IPS-NIHi7 (cell line): ENCODE data around the gene CHMP5.
"Not testable (repeated sequence)": the region's sequence is repeated elsewhere in the genome, so short reads cannot be mapped to it uniquely, and the experiment has no call there.

Experiments used
- DNase-seq: peaks from one replicate; pipeline ENCODE4 v3.0.0; 2012; ENCODE audit warnings: mixed read lengths; ENCODE audit errors: extremely low spot score

The CHMP5 gene

DNA sequence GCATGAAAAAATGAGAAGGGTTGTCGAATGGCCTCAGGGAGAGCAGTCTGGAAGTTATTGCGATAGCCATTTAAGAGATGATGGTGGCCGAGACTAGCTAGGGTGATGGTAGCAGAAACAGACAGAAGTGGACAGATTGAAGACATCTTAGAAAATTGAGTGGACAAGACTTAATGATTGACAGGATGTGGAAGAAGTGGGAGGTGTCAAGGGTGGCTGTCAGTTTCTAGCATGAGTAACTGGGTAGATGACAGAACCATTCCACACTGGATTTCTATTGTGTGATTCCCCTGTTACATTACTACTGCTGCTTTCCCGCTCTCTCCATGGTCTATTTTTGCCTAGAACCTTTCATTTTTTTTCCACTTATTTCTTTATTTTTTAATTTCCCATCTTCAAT, 12.6 kb downstream of the CHMP5 start:
- no peak for DNase-seq

DNA sequence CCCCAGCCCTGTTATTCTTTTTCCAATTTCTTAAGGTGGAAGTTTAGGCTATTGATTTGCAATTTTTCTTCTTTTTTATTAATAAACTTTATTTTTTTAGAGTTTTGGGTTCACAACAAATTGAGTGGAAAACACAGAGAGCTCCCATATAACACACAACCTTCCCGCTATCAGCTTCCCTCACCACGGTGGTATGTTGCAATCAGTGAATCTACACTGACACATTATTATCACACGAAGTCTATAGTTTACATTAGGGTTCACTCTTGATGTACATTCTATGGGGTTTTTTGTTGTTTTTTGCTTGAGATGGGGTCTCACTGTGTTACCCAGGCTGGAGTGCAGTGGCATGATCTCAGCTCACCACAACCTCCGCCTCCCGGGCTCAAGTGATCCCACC, 20.7 kb downstream of the CHMP5 start:
- no peak for DNase-seq

DNA sequence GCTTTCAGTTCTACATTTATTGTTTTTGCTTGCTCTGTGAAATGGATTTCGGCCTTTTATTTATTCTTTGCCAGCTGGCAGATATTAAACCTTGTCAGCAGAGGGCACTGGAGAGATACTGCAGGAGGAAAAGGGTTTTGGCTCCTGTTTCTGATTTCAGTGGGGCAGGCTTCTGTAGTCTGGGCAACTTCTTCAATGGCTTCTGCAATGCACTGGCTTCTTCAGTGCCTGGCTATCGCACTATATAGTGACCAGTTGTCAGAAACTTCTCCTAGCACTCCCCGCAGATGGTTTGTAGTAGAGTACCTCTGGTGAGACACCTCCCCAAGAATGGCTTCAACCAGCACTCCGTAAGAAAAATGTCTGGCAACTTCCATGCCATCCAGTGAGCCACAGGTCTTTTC, 22.2 kb downstream of the CHMP5 start:
- DNase-seq: peak; percentile 64

DNA sequence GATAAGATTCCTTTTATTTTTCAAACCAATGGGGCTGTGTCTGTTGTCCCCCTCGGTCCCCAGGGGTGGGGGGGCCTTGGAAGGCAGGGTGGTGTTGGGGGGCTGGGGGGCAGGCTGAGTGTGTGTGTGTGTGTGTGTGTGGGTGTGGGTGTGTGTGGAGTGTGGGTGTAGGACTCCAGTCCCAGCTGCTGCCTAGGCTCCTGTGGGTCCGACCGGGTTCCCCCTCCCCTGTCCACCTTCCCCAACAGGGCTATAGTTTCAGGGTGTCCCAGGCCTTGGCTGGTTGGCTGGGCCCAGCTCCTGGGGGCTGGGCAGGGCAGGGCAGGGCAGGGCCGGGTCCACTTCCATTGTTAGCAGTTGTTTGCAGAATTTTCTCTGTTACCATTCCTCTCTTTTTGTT, 23.4 kb downstream of the CHMP5 start:
- DNase-seq: no peak

DNA sequence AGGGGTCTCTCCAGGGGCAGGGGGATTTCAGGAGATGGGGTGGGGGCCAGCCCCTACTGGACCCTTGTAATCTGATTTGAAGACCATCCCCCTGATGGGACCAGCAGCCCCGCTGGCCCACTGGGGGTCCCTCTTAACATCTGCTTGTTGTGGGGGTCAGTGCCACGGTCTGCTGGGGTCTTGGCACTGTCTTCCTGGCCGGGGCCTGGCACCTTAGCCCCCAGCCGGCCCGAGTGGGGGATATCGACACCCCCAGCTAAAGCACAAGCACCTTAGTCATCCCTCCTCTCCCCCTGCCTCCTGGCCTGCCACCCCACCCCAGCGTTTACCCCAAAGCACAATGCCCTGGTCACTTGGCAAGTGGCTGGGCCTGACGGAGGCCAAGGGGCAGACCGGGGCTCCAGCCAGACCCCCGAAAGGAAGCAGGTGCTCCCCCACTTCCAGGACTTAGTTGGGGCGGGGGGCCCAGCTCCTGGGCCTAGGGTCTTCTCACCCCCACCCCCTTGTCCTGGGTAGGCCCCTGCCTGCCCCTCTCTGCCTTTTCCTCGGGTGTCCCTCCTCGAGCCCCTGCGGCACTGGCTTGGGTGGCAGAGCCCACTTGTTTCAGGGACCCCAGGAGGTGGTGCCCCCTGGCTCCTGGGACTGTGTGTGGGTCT, 24.1 kb downstream of the CHMP5 start:
- no peak for DNase-seq

DNA sequence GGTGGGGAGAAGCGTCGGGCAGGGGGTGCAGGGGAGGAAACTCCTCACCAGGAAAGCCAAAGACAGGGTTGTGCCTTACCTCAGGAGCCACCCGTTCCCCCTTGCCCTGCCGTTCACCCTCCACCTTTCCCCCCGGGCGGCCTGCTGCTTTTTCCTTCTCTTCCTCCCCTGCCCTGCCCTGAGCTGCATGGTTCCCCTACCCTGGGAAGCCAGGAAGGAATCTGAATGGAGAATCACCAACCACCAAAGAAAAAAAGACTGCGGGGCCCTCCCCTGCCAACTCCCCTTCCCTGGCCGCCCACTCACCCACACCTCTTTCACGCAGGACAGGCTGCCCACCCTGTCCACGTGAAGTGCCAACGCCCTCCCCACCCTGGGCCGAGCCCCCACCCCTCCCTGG, 24.6 kb downstream of the CHMP5 start:
- DNase-seq: no peak

DNA sequence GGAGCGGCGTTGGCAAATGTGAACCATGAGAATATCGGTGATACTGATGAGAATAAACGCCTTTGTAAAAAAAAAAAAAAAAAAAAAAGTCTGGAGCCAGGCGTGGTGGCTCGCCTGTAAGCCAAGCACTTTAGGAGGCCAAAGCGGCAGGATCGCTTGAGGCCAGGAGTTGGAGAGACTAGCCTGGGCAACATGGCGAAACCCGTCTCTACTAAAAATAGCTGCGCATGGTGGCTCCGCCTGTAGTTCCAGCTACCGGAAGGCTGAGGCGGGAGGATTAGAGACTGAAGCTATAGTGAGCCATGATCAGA, 25.0 kb downstream of the CHMP5 start:
- DNase-seq: no peak

DNA sequence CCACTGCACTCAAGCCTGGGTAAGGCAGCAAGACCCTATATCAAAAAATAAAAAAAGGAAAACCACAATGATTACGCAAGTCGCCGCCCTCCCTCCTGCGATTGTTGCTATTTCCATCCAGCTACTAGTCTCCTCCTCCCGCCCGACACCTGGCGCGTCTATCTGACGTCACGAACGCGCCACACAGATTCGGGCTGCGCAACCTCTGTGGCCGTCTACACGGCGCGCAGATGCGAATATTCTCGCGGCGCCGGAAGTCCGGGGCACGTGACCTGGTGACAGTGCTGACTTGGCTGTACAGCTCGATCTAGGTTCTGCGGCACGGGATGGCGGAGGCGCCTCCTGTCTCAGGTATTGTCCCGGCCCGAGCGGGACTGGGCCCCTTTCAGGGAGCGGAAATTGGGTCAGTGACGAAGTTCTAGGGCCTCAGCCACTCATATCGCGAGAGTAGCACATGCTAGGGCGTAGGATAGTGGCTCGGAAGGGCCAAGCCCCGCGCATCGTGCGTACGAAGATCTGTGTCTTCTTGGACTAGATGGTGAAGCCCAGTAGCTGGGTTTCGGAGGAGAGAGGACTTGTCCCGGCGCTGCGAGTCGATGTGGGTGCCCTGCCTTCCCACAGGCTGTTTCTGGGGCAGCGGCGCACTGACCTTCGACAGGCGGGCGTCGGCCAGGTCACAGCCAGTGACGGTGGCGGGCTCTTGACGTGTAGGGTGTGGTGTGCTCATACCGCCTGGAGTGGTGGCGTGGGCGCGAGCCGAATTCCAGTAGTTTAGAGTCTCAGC, 25.6 kb downstream of the CHMP5 start, which contains the start of gene NFX1:
TSS of gene NFX1 (plus strand) at position 270 of the 784 bp plus-strand sequence. CDS start at position 327, 57 bp downstream.
- peak; percentile 97 for DNase-seq

DNA sequence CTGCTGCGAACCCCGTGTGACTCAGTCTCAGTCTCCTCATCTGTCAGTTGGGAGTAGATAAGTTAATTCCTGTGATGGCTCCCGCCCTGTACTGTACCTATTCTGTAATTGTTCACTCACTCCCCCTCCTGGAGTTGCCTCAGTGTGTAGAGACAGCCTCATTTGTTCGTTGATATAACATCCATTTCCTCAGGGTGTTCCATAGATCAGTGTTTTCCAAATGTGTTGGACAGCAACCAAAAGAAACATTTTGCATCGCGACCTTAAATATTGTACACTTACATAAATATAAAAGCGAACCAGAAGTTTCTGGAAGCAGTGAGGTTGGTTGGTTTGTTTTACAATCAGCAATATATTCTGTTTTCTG, 26.2 kb downstream of the CHMP5 start:
- no peak for DNase-seq

DNA sequence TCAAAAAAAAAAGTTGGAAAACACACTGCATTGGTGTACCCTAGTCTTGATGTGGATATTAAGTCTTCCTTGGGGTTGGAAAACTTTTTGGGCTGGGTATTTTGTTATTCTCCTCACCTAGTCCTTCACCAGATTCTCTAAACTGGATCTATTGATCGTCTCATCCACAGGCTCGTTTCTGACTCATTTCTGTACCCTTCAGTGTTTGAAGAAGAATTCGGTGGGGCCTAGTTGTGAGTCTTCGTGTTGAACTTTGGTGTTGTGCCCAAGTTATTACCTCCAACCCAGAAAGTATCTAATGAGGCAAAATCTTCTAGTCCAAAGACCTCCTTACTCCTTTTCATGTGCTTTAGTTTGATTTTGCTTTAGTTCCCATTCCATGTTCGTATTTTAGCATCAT, 27.1 kb downstream of the CHMP5 start:
- DNase-seq: no peak

DNA sequence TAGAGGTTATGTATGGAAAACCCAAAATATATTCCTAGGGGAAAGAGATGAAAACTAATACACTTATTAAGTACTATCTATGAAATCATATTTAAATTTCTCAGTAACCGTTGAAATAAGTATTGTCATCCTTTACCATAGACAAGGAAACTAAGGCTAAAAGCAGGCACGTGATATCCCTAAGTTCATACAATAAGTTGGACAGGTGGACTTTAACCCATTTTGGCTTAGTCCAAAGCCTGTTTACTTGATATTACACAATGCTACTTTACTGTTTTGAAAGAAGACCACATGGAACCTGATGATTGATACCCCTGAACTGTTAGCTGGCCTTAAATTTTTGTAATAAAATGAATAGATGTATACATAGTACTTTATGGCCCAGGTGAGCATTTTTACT, 28.9 kb downstream of the CHMP5 start:
- no peak for DNase-seq

DNA sequence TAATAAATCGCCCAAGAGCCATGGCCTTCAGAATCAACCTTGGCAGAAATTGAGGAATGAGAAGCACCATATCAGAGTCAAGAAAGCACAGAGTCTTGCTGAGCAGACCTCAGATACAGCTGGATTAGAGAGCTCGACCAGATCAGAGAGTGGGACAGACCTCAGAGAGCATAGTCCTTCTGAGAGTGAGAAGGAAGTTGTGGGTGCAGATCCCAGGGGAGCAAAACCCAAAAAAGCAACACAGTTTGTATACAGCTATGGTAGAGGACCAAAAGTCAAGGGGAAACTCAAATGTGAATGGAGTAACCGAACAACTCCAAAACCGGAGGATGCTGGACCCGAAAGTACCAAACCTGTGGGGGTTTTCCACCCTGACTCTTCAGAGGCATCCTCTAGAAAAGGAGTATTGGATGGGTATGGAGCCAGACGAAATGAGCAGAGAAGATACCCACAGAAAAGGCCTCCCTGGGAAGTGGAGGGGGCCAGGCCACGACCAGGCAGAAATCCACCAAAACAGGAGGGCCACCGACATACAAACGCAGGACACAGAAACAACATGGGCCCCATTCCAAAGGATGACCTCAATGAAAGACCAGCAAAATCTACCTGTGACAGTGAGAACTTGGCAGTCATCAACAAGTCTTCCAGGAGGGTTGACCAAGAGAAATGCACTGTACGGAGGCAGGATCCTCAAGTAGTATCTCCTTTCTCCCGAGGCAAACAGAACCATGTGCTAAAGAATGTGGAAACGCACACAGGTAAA, 30.0 kb downstream of the CHMP5 start:
- no peak for DNase-seq

DNA sequence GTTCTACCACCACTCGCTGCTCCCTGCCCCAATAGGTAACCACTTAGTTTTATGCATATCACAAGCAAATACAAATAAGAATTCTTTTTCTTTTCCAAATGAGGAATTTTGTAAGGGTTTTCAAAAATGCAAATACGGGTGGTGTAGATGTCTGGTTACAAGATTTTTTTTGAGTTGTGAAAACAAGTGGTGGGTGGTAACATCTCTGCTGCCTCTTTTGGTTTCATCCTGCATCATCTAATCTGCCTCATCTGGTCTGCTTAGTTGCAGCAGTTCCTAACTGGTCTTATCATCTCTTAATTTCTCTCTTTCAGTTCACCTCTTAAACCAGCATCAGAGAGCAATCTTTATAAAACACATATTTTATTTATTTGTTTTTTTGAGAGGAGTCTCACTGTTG, 30.7 kb downstream of the CHMP5 start:
- no peak for DNase-seq

DNA sequence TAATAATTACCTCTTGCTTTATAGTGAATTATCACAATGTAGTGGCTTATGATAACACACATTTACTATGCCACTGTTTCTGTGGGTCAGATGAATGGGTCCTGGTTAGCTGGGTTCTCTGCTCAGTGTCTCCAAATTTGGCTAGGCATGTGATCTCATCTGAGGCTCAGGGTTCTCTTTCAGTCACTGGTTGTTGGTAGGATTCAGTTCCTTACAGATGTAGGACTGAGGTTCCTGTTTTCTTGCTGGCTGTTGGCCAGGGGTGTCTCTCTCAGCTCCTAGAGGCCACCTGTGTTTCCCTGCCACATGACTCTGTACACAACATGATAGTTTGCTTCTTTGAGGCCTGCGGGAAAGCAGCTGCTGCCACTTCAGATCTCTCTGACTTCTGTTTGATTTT, 32.6 kb downstream of the CHMP5 start:
- DNase-seq: no peak

DNA sequence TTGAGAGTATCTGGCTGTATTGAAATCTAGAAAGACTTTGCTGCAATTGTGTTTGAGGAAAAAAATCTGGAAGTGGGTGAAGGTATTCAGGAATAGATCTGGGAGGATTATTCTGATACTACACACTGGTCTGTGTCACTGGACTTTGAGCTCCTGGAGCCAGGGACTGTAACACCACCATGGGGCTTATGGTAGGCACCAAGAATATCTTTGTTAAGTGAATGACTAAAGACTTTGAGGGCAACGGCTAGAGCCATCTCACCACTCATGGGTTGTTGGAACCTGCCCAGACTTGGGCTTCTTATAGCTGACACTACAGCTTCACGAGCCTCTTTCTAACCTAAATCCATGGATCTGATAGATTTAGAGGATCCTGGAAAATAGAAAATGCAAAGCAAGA, 35.7 kb downstream of the CHMP5 start:
- no peak for DNase-seq

DNA sequence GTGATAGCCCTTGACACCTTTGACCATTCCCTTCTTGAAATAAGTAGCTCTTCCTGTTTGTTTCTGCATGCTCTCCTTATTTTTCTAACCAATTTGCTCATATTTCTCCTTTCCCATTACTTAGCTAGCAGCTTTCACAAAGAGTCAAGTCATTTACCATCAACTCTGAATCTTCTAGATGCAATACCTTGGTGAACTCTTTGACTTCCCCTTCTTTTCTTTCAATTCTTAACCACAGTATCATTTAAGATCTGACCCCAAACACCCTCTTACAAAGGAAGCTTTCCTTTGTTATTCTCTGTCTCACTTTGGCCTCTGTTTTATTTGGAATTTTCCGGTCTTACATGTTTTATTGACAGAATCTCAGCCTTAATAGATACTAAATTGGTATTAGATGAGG, 39.5 kb downstream of the CHMP5 start:
- DNase-seq: no peak

DNA sequence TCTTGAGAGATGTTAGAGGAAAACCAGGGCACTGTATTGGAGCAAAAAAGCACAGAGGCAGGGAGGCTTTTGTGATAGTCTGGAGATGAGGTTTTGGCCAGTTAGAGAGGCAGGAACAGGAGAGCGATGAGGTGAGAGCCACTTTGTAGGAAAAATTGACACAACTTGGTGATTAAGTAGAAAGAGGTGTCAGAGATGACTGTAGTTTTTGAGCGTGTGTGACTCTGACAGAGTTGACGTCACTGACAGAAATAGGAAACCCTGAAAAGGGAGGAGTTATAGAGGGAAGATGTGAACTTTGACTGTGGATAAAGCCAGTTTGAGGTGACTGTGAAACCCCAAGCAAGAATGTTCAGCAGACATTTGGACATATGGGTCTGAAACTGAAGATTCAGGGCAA, 41.2 kb downstream of the CHMP5 start:
- DNase-seq: no peak

DNA sequence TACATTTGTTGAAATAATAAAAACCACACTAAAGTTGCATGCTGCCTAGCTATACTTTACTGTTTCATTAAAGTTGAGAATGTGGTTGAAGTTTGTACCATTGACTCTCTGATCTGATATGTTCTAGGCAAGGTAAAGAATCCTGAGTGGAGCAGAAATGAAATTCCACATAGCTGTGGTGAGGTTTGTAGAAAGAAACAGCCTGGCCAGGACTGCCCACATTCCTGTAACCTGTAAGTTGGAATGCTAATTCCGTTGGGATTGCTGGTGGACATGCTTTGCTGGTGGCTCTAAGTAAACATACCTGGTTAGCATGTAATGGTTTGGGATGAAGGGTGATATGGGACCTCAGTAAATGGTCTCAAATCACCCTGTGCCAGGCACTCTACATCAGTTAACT, 42.2 kb downstream of the CHMP5 start:
- DNase-seq: no peak

DNA sequence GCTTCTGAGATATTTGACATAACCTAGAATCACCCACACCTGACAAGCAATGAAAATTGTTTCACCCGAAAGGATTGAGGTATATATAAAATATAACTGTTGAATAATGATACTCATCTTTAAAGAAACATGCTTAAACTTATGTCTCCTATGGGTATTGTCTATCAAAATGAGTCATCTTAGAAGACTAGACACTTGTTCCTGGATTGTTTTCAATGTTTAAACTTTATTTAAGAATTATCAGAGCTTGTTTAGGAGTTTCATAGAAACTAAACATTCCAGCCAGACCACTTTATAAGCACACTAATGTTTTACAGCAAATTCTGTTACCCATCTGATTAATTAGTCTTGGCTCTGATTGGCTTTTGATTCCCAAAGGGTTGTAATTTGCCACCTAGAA, 45.1 kb downstream of the CHMP5 start:
- no peak for DNase-seq

DNA sequence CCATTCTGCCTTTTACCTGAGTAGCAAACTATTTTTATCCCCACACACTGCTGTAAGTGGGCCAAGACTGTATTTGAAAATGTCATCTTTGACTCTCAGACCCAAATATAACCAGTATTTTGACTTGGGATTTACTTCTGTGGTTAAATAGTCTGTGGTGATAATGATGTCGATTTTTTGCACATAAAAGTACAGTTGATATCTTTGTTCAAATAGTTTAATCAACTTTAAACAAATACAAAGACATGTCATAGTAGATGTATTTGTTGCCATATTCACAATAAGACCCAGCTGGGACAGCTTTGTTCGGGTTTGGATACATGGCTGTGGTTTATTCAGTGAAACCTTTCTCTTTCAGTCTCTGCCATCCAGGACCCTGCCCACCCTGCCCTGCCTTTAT, 45.9 kb downstream of the CHMP5 start:
- no peak for DNase-seq

DNA sequence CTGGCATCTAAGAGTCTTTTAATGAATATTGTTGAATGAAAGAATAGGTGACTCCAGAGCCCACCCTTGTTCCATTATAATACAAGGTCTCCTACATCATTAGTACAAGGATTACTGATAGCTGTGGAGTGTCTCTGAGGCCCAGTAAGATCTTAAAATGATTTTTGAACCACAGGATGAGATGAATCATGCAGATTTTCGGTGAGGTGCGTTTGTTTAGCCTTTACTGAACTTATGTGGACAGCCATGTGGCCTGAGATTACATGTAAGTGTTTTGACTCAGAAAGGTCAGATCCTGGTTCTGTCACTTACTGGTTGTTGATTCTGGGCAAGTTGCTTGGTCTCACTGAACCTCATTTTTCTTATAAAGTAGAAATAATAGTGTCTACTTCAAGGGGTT, 47.1 kb downstream of the CHMP5 start:
- no peak for DNase-seq

DNA sequence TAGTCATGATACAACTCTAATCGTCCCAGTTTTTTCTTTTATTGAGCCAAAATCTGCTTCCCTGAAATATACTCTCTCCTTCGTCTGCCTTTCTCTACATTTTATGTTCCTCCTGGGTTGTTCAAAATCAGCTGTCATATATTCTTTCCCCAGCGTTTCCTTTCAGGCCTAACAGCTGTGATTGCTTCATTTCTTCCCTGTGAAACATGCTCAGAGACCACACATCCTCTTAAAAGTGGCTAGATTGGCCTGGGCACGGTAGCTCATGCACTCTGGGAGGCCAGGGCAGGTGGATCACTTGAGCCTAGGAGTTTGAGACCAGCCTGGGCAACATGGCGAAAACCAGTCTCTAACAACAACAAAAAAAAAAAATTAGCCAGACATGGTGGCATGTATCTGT, 50.5 kb downstream of the CHMP5 start:
- no peak for DNase-seq

DNA sequence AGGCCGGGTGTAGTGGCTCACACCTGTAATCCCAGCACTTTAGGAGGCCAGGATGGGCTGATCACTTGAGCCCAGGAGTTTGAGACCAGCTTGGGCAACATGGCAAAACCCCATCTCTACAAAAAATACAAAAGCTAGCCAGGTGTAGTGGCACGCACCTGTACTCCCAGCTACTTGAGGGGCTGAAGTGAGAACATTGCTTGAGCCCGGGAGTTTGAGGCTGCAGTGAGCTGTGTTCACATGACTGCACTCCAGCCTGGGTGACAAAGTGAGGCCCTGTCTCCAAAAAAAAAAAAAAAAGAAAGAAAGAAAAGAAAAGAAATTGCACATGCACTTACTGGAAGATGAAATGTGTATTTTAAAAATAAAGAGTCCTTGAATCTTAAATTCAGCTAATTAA, 52.3 kb downstream of the CHMP5 start:
- not testable (repeated sequence) for DNase-seq
